BJ (cell line): ENCODE data around the gene ADM. TPM values are rescaled to one million over a fixed set of nuclear protein-coding genes. Genes with fewer than 3 reads are reported as not detected.

Experiments
- CTCF ChIA-PET: fragments of 350-600 bp; formaldehyde crosslinking; extraction: SDS; loops from one replicate; lab custom pipeline; 2021; ENCODE audit warnings: antibody characterized with exemption, inconsistent platforms; lab: Yijun Ruan, JAX
- POLR2A ChIA-PET: fragments of 300-600 bp; sonication (Branson Sonifier 250); formaldehyde crosslinking; extraction: SDS; loops from one replicate; lab custom pipeline; 2021; ENCODE audit warnings: antibody characterized with exemption; lab: Charles Lee
- DNase-seq: peaks from one replicate; pipeline ENCODE4 v3.0.0-alpha.2; 2011; ENCODE audit warnings: low read depth
- H3K27me3 ChIP-seq: 2 replicates; pipeline ENCODE4 v1.6.0; 2011; ENCODE audit warnings: low read length; ENCODE audit not compliant: control insufficient read depth, insufficient read depth
- H3K36me3 ChIP-seq: 2 replicates; pipeline ENCODE4 v1.5.1; 2011; ENCODE audit warnings: low read length; ENCODE audit not compliant: control insufficient read depth, insufficient read depth
- H3K4me3 ChIP-seq: 2 replicates; pipeline ENCODE4 v1.5.1; 2011; ENCODE audit warnings: low read depth, mild to moderate bottlenecking, control low read depth, low read length
- CTCF ChIP-seq: IDR thresholded peaks from 2 replicates; pipeline ENCODE4 v1.5.1; 2011; ENCODE audit warnings: low read depth, mild to moderate bottlenecking, control low read depth, inconsistent platforms, low read length, moderate library complexity; ENCODE audit not compliant: insufficient read depth
- polyA plus RNA-seq: library from polyadenylated mRNA; depleted of rRNA; stranded (reverse); fragments of >200 nt; gene quantifications from 2 replicates; pipeline ENCODE4 v1.2.3, GENCODE V29; 2011

ADM gene
- polyA plus RNA-seq, 1 experiment = 569 TPM

GRCh38 chr11:10331548-10332289 is 26.8 kb downstream of the ADM start:
- ChIA-PET CTCF (interaction anchor here (1.2 to 1.5 kb wide), 3 partner anchors 24 to 322 kb away, joined by 3 read pairs; no protein-coding TSS in a partner anchor), POLR2A (no interaction called here)
- no peak overlapping the region for H3K4me3 ChIP-seq
- H3K36me3 ChIP-seq = no peaks in the 10 kb centered on the region
- TF ChIP-seq CTCF = no peak
- DNase-seq = no peak
- no peaks in the 10 kb centered on the region for H3K27me3 ChIP-seq

GRCh38 chr11:10333490-10333889 is 28.6 kb downstream of the ADM start:
- TF ChIP-seq CTCF = no peak
- ChIA-PET POLR2A (interaction anchor here (0.6 kb wide), 1 partner anchor 13 kb away, joined by 5 read pairs; no protein-coding TSS in a partner anchor), CTCF (interaction anchor here (1.5 kb wide), 1 partner anchor 321 kb away, joined by 3 read pairs; no protein-coding TSS in a partner anchor)
- H3K36me3 ChIP-seq = no peaks in the 10 kb centered on the region
- no peaks in the 10 kb centered on the region for H3K27me3 ChIP-seq
- H3K4me3 ChIP-seq = no peak overlapping the region
- no peak for DNase-seq

GRCh38 chr11:10338287-10338686 is 33.4 kb downstream of the ADM start:
- ChIA-PET POLR2A (no interaction called here), CTCF (no interaction called here)
- Histone ChIP-seq H3K36me3 (no peaks in the 10 kb centered on the region), H3K27me3 (no peaks in the 10 kb centered on the region), H3K4me3 (no peak overlapping the region)
- no peak for DNase-seq
- TF ChIP-seq CTCF = no peak

GRCh38 chr11:10348650-10349280 is 43.9 kb downstream of the ADM start:
- Histone ChIP-seq H3K4me3 (no peak overlapping the region), H3K36me3 (no peaks in the 10 kb centered on the region), H3K27me3 (no peaks in the 10 kb centered on the region)
- ChIA-PET CTCF (no interaction called here), POLR2A (interaction anchor here (0.6 kb wide), 1 partner anchor 23 kb away, joined by 3 read pairs; no protein-coding TSS in a partner anchor)
- TF ChIP-seq CTCF = no peak
- peak; percentile 88 for DNase-seq

- no peak for TF ChIP-seq CTCF
- Histone ChIP-seq H3K4me3 (no peak overlapping the region), H3K27me3 (no peaks in the 10 kb centered on the region), H3K36me3 (no peaks in the 10 kb centered on the region)
- POLR2A ChIA-PET = interaction anchor here (0.6 kb wide), 1 partner anchor 24 kb away, joined by 3 read pairs; no protein-coding TSS in a partner anchor
- DNase-seq = no peak
- CTCF ChIA-PET = interaction anchor here (0.9 to 1.4 kb wide), 2 partner anchors 26 to 57 kb away, joined by 3 read pairs; no protein-coding TSS in a partner anchor
Measured at GRCh38 chr11:10349281-10349665, 44.4 kb downstream of the ADM start.
